GM18951 (cell line): Measurements from ENCODE around the gene PPP1R14D.

Experiments used
- POLR2A ChIP-seq: IDR thresholded peaks from 4 replicates; pipeline ENCODE4 v1.6.1; 2011; ENCODE audit warnings: mild to moderate bottlenecking; ENCODE audit not compliant: insufficient read length, insufficient read depth; ENCODE audit errors: extremely low read depth
- in situ Hi-C: fragments of 300-500 bp; cut with MboI; formaldehyde crosslinking; loops from one replicate; pipeline ENCODE4 v1.12.0; 2022; ENCODE audit warnings: low sequenced_read_pairs, mixed read lengths, inconsistent platforms; ENCODE audit not compliant: unreplicated experiment

The PPP1R14D gene

DNA sequence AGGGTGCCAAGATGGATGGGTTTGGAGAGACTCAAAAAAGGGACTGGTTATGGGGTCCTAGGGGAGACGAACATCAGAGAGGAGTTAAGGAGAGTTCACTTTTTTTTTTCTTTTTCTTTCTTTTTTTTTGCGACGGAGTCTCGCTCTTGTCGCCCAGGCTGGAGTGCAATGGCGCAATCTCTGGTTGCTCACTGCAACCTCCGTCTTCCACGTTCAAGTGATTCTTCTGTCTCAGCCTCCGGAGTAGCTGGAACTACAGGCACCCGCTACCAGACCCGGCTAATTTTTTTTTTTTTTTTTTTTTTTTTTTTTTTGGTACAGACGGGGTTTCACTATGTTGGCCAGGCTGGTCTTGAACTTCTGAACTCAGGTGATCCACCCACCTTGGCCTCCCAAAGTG, 16.5 kb upstream of the PPP1R14D start:
- in situ Hi-C loops = no loop called here
- TF ChIP-seq POLR2A = no peak

- in situ Hi-C loops = no loop called here
- no peak for TF ChIP-seq POLR2A
Observed at GRCh38 chr15:40844696-40845030, 16.2 kb upstream of the PPP1R14D start.

DNA sequence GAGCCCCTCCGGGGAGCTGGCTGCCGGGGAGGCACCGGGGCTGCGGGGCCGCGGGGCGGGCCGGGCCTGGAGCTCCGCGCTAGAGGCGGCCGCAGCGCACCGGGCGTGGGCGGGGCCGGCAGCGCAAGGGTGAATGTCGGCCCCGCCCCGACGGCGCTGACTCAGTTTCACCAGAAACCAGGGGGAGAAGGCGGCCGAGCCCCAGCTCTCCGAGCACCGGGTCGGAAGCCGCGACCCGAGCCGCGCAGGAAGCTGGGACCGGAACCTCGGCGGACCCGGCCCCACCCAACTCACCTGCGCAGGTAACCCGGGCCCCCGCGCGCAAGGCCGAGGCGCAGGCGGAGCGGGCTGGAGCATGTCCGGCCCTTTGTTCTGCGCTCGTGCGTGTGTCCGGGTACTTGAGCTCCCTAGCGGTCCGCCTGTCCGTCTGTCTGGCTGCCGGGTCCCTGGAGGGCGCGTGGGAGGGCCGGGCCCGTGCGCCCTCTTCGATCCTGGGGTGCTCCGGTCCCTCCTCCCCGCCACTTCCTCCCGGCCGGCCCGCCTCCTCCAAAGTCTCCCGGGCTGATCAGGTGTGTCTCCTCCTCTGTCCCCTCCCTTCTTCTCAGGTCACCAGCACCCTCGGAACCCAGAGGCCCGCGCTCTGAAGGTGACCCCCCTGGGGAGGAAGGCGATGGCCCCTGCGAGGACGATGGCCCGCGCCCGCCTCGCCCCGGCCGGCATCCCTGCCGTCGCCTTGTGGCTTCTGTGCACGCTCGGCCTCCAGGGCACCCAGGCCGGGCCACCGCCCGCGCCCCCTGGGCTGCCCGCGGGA, 15.6 kb upstream of the PPP1R14D start, which contains the start of gene SPINT1:
Gene SPINT1, plus strand, starts transcription at position 164 of the 811 bp plus-strand sequence. Its CDS starts 507 bp downstream, at position 671.
- no peak for TF ChIP-seq POLR2A
- in situ Hi-C loops = no loop called here

DNA sequence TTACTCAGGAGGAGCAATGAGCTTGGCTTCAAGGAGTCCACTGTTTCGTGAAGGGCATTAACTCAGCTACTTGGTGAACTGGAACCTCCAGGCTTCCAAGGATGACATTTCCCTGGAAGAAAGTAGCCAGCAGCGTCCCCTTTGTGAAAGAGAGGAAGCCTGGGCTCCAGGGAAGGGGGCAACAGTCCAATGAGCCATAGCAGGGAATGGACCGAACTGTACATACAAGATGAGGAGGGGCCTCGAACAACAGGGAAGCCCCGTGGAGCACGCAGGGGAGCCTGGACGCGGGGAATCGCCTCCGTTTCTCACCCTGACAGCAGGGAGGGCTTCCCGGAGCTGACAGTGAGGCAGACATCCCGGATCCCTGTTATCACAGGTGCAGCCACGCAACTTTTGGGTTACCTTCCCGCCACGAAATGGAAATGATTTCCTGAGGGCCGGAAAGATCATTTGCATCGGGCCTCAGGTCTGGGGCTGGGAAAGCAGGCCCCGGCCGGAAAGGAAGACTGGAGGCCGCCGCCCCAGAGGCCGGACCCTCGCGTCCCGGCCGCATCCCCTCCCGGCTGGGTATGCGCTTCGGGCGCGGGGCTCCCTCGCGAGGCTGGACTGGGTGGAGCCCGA, 14.9 kb upstream of the PPP1R14D start:
- in situ Hi-C loops = no loop called here
- no peak for TF ChIP-seq POLR2A

- TF ChIP-seq POLR2A = no peak
- in situ Hi-C loops = no loop called here
Observed at GRCh38 chr15:40841741-40842140, 13.2 kb upstream of the PPP1R14D start.

- in situ Hi-C loops = no loop called here
- TF ChIP-seq POLR2A = no peak
Observed at GRCh38 chr15:40838756-40839155, 10.2 kb upstream of the PPP1R14D start.

DNA sequence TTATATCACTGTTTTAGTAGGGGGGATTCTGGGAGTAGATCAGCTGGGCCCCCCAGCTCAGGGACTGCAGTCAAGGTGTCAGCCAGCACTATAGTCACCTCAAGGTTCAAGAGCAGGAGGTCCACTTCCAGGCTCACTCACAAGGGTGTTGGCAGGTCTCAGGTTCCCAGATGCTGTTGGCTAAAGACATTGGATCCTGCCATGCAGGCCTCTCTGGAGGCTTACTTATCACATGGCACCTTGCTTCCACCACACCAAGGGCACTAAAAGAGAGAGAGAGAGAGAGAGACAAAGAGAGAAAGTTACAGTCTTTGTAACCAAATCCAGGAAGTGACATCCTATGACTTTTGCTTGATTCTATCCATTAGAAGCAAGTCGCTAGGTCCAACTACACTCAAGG, 7.5 kb upstream of the PPP1R14D start:
- in situ Hi-C loops = no loop called here
- TF ChIP-seq POLR2A = no peak

- no peak for TF ChIP-seq POLR2A
- in situ Hi-C loops = no loop called here
Observed at GRCh38 chr15:40832903-40833302, 4.4 kb upstream of the PPP1R14D start.

DNA sequence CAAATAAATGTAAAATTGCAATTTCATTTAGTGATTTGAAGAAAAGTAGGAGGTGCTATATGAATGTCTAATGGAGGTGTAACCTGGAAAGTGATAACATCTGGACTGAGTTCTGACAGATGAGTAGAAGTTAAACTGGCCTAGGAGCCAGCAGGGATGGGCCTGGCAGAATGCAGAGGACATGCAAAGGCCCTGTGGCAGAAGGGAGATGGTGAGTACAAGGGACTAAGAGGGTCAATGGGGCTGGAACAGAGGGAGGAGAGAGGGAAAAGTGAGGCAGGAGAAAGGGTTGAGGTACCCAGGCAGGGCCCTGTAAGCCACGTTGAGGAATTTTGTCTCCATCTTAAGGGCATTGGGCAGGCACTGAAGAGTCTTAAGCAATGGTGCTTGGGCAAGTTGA, 3.4 kb upstream of the PPP1R14D start:
- no peak for TF ChIP-seq POLR2A
- in situ Hi-C loops = no loop called here

DNA sequence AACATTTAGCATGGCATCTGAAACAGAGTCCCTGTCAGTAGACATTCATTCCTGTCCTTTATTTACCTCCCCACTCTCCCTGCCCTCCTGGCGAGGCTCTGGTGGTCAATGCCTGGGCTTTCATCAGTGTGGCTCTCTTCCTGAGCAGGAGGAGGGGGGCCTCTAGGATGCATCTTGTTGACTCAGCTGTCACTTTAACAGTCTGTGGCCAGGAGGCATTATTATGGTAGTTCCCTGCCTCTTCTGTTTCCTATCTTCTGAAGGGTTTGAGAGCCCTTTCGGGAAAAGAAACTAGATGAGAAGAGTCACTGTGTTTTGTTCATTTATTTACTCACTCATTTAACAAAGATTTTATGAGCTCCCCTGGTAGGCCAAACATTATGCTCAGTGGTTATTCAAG, 2.4 kb upstream of the PPP1R14D start:
- TF ChIP-seq POLR2A = no peak
- in situ Hi-C loops = no loop called here

GRCh38 chr15:40829115-40829514, 607 bp upstream of the PPP1R14D start:
- no peak for TF ChIP-seq POLR2A
- in situ Hi-C loops = no loop called here

DNA sequence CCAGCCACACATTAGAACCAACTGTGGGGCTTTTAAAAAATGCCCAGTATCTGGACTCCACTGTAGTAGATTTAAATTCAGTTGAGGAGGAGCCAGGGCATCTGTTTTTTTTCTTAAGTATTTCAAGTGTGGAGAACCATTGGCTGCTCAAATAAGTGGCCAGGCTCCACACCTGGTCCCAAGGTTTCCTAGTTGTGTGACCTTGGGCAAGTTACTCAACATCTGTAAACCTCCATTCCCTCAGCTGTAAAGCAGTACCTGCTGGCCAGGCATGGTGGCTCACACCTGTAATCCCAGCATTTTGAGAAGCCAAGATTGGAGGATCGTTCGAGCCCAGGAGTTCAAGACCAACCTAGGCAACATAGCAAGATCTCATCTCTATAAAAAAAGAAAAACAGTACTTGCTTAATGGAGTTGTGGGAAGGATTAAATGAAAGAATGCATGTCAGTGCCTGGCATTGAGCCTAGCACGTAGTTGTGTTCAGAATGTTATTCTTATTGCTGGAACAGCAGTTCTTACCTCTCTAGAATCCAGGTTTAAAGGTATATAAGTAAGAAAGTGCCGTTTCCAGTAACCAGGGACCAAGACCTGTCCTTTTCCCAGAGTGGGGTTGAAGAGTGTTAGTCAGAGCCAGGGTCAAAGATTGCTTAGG, 2.0 kb downstream of the PPP1R14D start:
- in situ Hi-C loops = no loop called here
- TF ChIP-seq POLR2A = no peak

DNA sequence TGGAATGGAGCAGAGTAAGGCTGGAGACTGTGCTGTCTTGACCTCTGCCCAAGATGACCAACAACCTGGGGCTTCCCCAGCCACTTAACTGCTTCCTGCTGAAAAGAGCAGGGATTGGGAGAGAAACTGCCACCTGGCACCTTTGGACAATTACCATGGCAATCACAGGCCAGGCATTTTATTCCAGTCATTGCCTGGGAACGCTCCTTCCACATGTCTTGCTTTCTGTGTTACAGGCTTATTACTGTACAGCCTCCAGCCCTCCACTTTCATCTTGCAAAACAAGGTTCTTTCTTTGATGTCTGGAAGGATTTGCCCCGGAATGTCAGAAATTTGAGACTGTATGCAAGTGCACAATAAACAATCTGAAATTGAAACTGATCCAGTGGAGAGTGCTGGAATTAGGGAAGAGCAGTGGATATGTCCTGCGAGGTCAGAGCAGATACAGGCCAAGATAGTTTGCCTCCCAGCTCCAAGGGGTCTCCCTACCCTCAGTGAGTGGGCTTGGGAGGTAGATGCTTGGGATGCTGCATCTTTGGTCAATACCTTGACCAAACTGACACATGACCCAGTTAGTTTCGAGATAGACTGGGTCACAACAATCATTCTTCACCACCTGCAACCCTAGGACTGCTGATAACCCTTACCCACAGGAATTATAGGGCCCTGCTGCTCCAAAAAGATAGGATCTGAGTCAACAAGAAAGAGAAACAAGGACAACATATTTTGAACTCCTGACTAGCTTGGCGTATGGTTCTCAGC, 2.7 kb downstream of the PPP1R14D start:
- in situ Hi-C loops = no loop called here
- no peak for TF ChIP-seq POLR2A

DNA sequence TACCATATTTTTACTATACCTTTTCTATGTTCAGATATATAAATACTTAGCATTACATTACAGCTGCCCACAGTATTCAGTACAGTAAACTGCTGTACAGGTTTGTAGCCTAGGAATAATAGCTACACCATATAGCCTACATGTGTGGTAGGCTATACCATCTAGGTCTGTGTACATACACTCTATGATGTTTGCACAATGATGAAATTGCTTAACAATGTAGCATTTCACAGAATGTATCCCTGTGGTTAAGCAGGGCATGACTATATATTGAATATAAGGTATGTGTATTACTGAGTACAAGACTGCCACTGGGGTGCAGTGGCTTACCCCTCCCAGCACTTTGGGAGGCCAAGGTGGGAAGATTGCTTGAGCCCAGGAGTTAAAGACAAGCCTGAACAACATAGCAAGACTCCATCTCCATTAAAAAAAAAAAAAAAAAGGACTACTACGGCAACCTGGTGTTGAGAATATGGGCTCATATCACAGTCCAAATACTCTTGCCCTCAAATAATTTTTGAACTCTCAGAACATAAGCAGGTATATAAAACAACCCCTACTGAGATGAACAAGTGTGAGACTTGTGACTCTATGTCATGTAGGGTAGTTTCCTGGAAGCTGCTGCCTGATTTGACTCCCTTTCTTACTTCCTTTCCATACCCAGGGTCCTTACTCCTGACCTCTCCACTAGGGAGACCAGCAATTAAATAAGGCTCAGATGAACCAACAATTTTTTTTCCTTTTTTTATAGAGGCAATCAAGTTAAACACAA, 4.8 kb downstream of the PPP1R14D start:
- in situ Hi-C loops = no loop called here
- no peak for TF ChIP-seq POLR2A
